Measurements from ENCODE around the gene KIF24. TPM values are rescaled to one million over a fixed set of nuclear protein-coding genes. Genes with fewer than 3 reads are reported as not detected.

KIF24 gene
- total and polyA plus RNA-seq, 2 of the 4 experiments (the other 2 are of a cell fraction): 1.4 to 3.0 TPM

DNA sequence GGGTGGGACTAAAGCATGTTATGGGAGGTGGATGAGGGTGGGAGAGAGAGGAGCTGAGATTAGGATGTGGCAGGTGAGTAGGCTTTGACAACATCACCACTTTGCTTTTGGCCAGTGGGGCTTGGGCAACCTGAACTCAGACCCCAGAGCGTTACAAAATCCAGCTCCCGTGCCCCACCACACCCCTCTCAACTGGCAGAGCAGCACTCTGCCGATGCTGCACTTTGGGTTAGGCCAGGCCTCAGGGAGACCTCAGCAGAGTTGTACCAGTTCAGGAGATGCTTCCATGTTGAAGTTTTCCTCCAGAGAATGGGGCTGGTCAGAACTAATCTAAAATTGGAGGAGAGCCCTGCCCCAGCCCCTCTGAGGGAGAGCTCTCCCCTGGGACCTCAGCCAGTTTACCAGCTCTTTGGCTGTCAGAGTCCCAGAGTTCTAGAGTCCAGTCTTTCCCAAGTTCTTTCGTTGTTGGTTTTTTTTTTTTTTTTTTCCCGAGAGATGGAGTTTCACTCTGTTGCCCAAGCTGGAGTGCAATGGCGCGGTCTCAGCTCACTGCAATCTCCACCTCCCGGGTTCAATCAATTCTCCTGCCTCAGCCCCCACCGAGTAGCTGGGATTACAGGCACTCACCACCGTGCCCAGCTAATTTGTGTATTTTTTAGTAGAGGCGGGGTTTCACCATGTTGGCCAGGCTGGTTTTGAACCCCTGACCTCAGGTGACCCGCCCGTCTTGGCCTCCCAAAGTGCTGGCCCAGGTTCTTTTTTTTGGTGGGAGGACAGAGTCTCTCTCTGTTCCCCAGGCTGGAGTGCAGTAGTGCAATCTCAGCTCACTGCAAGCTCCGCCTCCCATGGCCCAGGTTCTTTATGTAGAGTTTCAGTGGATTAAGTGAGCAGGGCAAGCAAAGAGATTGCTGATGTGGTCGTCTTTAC, 18.1 kb upstream of the KIF24 start:
- in situ Hi-C loops (cut with MboI; ENCODE audit: low sequenced_read_pairs): no loop called here
- Histone ChIP-seq H3K27ac (ENCODE audit: insufficient read depth, low read length) (no peak overlapping the region), H3K18ac (ENCODE audit: low read depth, low read length) (no peak overlapping the region), H4K5ac (ENCODE audit: low read depth, low read length) (no peak overlapping the region), H2BK120ac (ENCODE audit: low read depth, low read length) (no peak overlapping the region), H2AK9ac (replicated peaks; ENCODE audit: low read depth, low read length, poor library complexity) (no peak overlapping the region), H3K9ac (ENCODE audit: low read depth, low read length) (no peak overlapping the region), H2AFZ (replicated peaks; ENCODE audit: low read length, poor library complexity) (no peak overlapping the region), H3K9me3 (ENCODE audit: control insufficient read depth, insufficient read depth, low read length) (no peaks in the 10 kb centered on the region), H3K27me3 (ENCODE audit: control insufficient read depth, insufficient read depth, low read length) (no peaks in the 10 kb centered on the region), H3K36me3 (ENCODE audit: control insufficient read depth, insufficient read depth, low read length) (peaks cover 13% of the 10 kb centered on the region; the same call in 1 of the 2 replicates), H3K79me1 (ENCODE audit: low read depth in 1 of 2, low read length in 2 of 2) (no peaks in the 10 kb centered on the region), H3K14ac (replicated peaks; ENCODE audit: low read depth, low read length) (no peak overlapping the region), H3K4me1 (ENCODE audit: control insufficient read depth, insufficient read depth, low read length) (no peaks in the 10 kb centered on the region), H3K4ac (ENCODE audit: low read depth, low read length) (no peak overlapping the region), H3K9me1 (ENCODE audit: insufficient read depth, low read length) (no peaks in the 10 kb centered on the region; the same call in 1 of the 2 replicates), H3K56ac (ENCODE audit: extremely low read depth, insufficient read depth, low read length) (no peak overlapping the region), H4K20me1 (ENCODE audit: insufficient read depth, low read length) (no peaks in the 10 kb centered on the region), H3K23ac (ENCODE audit: low read depth, low read length) (no peak overlapping the region), H3K4me3 (ENCODE audit: insufficient read depth, low read depth, low read length) (no peak overlapping the region), H2AK5ac (ENCODE audit: low read depth, low read length) (no peak overlapping the region), H2BK20ac (ENCODE audit: low read depth, low read length) (no peak overlapping the region), H2BK15ac (ENCODE audit: low read depth, low read length) (no peak overlapping the region), H2BK5ac (ENCODE audit: low read depth, low read length, poor library complexity, severe bottlenecking) (no peak overlapping the region), H4K91ac (ENCODE audit: insufficient read depth, low read depth, low read length) (no peak overlapping the region), H4K8ac (ENCODE audit: low read depth in 2 of 2, low read length in 2 of 2) (no peak overlapping the region), H3K4me2 (ENCODE audit: low read depth, low read length) (no peak overlapping the region)
- ATAC-seq (ENCODE audit: low read depth) (no peak), DNase-seq (no peak)
- intact Hi-C loops (cut with micrococcal nuclease): no loop called here
- 86% methylated on average over 3 of the region's 15 CpGs; no CpG with 5 or more reads in 1 of the 2 experiments for WGBS, 2 experiments (ENCODE audit: extremely low coverage in 2 of 2, insufficient read length in 1 of 2)
- dilution Hi-C loops (cut with HindIII; ENCODE audit: low sequenced_read_pairs, unreplicated experiment): no loop called here
- TF ChIP-seq BHLHE40 (IDR thresholded peaks at IDR 0.05; ENCODE audit: low read depth, low read length) (no peak), POLR2A (IDR thresholded peaks at IDR 0.05; ENCODE audit: low read depth, low read length) (no peak), CHD1 (IDR thresholded peaks at IDR 0.05; ENCODE audit: low read depth, low read length) (no peak), RFX5 (IDR thresholded peaks at IDR 0.05; ENCODE audit: low read depth, low read length) (no peak), NFE2L2 (IDR thresholded peaks at IDR 0.05; ENCODE audit: low read depth, low read length) (no peak), FOS (IDR thresholded peaks at IDR 0.05; ENCODE audit: low read depth, low read length) (no peak), USF2 (IDR thresholded peaks at IDR 0.05; ENCODE audit: low read depth, low read length) (no peak), RCOR1 (IDR thresholded peaks at IDR 0.05; ENCODE audit: insufficient replicate concordance, low read length) (no peak)
- ChIA-PET POLR2A (ENCODE audit: unreplicated experiment) (no interaction called here), CTCF (interaction anchor here (0.6 kb wide), 1 partner anchor 213 kb away, joined by 9 read pairs; no protein-coding TSS in a partner anchor)
- BruUV-seq (replicated peaks): no TSS peak
